22Rv1 (cell line): Measurements from ENCODE around the gene NDUFB11.

ENCODE experiments used
- ZFX ChIP-seq: fragments of 450-650 bp; IDR thresholded peaks from 2 replicates; pipeline ENCODE4 v1.6.1; 2017; ENCODE audit warnings: antibody characterized with exemption, borderline replicate concordance
- TF ChIP-seq, protein P1 (sequence below): fragments of 450-650 bp; IDR thresholded peaks from 2 replicates; pipeline ENCODE4 v1.5.1; 2017; ENCODE audit warnings: mild to moderate bottlenecking

DNA sequence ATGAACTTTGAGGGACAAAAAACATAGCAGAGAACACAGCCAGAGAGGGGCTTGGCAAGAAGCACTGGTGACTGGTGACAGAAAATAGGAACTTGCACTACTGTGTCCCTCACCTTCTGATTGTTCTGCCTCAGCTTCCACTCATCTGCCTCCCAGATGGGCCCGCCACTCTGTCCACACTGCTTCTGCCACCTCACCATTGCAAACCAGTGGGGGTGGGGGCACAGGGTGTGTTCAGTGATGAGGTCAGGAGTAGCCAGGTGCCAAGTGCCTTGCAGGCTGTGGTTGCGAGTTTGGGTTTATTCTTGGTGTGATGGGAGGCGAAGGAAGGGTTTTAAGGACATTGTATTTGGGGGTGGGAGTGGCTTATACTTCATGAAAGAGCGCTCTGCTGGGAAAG lies 40.0 kb upstream of the NDUFB11 start:
- TF ChIP-seq, protein P1, sequence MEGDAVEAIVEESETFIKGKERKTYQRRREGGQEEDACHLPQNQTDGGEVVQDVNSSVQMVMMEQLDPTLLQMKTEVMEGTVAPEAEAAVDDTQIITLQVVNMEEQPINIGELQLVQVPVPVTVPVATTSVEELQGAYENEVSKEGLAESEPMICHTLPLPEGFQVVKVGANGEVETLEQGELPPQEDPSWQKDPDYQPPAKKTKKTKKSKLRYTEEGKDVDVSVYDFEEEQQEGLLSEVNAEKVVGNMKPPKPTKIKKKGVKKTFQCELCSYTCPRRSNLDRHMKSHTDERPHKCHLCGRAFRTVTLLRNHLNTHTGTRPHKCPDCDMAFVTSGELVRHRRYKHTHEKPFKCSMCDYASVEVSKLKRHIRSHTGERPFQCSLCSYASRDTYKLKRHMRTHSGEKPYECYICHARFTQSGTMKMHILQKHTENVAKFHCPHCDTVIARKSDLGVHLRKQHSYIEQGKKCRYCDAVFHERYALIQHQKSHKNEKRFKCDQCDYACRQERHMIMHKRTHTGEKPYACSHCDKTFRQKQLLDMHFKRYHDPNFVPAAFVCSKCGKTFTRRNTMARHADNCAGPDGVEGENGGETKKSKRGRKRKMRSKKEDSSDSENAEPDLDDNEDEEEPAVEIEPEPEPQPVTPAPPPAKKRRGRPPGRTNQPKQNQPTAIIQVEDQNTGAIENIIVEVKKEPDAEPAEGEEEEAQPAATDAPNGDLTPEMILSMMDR, result no peak
- no peak for TF ChIP-seq ZFX
